Naive thymus-derived CD4-positive, alpha-beta T cell (primary cell): Measurements from ENCODE around the gene CSNK2A1. TPM values are rescaled to one million over a fixed set of nuclear protein-coding genes. Genes with fewer than 3 reads are reported as not detected.

Experiments
- ATAC-seq: fragments of 150-1000 bp; cut with Tn5 transposase; 2 replicates; pipeline ENCODE4 v1.10.0; 2021; ENCODE audit warnings: mild to moderate bottlenecking, moderate library complexity
- CTCF ChIA-PET: fragments of 350-600 bp; sonication (Branson Sonifier 250); formaldehyde crosslinking; loops from one replicate; lab custom pipeline; 2021; ENCODE audit warnings: antibody characterized with exemption; lab: Charles Lee
- POLR2A ChIA-PET: fragments of 350-600 bp; sonication (Branson Sonifier 250); formaldehyde crosslinking; loops from one replicate; lab custom pipeline; 2021; ENCODE audit warnings: antibody characterized with exemption, inconsistent platforms; lab: Charles Lee
- DNase-seq, 9 donors: peaks; one replicate each; pipeline versions ENCODE4 v3.0.0 to v3.0.0-alpha.2; 2020 to 2022; ENCODE audit warnings: mixed read lengths in 1 of 9
- H3K27ac ChIP-seq: one replicate; pipeline ENCODE4 v1.7.0; 2013; ENCODE audit warnings: mild to moderate bottlenecking, low read depth, low read length, moderate library complexity
- H3K27me3 ChIP-seq, 2 donors: one replicate each; pipeline ENCODE4 v1.7.0; 2013; ENCODE audit warnings: low read length in 2 of 2, mild to moderate bottlenecking in 2 of 2, moderate library complexity in 2 of 2; ENCODE audit not compliant: control insufficient read depth in 2 of 2, insufficient read depth in 2 of 2
- H3K36me3 ChIP-seq, 3 experiments: 1 replicate in 2 of 3; 2 replicates in 1 of 3; pipeline ENCODE4 v1.7.0; 2013; ENCODE audit warnings: low read length in 3 of 3, mild to moderate bottlenecking in 3 of 3, moderate library complexity in 1 of 3; ENCODE audit not compliant: insufficient read depth in 3 of 3, control insufficient read depth in 2 of 3
- H3K4me1 ChIP-seq, 2 donors: one replicate each; pipeline ENCODE4 v1.7.0; 2013; ENCODE audit warnings: low read length in 2 of 2, mild to moderate bottlenecking in 2 of 2, moderate library complexity in 1 of 2; ENCODE audit not compliant: control insufficient read depth in 2 of 2, insufficient read depth in 2 of 2
- H3K4me3 ChIP-seq: 2 replicates; pipeline ENCODE4 v1.7.0; 2013; ENCODE audit warnings: mild to moderate bottlenecking, low read length
- H3K9me3 ChIP-seq, 3 experiments: 1 replicate in 2 of 3; 2 replicates in 1 of 3; pipeline ENCODE4 v1.7.0; 2013; ENCODE audit warnings: low read length in 3 of 3; ENCODE audit not compliant: control insufficient read depth in 2 of 3
- H3K27ac Mint-ChIP-seq, 9 donors: one replicate each; pipeline ENCODE4 v1.8.0; 2020 to 2022; ENCODE audit warnings: mixed read lengths in 9 of 9, mild to moderate bottlenecking in 8 of 9, moderate library complexity in 5 of 9, inconsistent platforms in 2 of 9
- H3K27me3 Mint-ChIP-seq, 5 donors: one replicate each; pipeline ENCODE4 v1.8.0; 2021 to 2022; ENCODE audit warnings: mixed read lengths in 5 of 5, mild to moderate bottlenecking in 1 of 5
- H3K36me3 Mint-ChIP-seq, 5 donors: one replicate each; pipeline ENCODE4 v1.8.0; 2020 to 2022; ENCODE audit warnings: mixed read lengths in 5 of 5, mild to moderate bottlenecking in 3 of 5, inconsistent platforms in 1 of 5
- H3K4me1 Mint-ChIP-seq, 7 donors: one replicate each; pipeline ENCODE4 v1.8.0; 2020 to 2022; ENCODE audit warnings: mixed read lengths in 7 of 7, mild to moderate bottlenecking in 3 of 7, inconsistent platforms in 1 of 7
- H3K4me3 Mint-ChIP-seq, 10 donors: one replicate each; pipeline ENCODE4 v1.8.0; 2020 to 2022; ENCODE audit warnings: mild to moderate bottlenecking in 10 of 10, mixed read lengths in 10 of 10, moderate library complexity in 6 of 10, inconsistent platforms in 2 of 10
- H3K9me3 Mint-ChIP-seq, 11 donors: one replicate each; pipeline ENCODE4 v1.8.0; 2020 to 2022; ENCODE audit warnings: mixed read lengths in 11 of 11, mild to moderate bottlenecking in 4 of 11, inconsistent platforms in 1 of 11, moderate library complexity in 1 of 11
- intact Hi-C, 2 donors: fragments of 100-400 bp; cut with micrococcal nuclease; formaldehyde crosslinking; loops; one replicate each; pipeline ENCODE4 v1.15.1; 2023
- polyA plus RNA-seq, 2 donors: library from polyadenylated mRNA; unstranded; fragments of 300-500 nt; fragmentation: Illumina TruSeq; gene quantifications; one replicate each; pipeline ENCODE4 v1.2.3, GENCODE V29; 2021
- total RNA-seq, 6 experiments: library from RNA in 5 of 6; stranded (reverse) in 5 of 6; gene quantifications; 1 replicate in 5 of 6; 2 replicates in 1 of 6; pipeline ENCODE4 v1.2.3 and lab custom pipeline; 2021 to 2026

The CSNK2A1 gene
- total and polyA plus RNA-seq, 7 experiments from 2014 or later, result 47.3 to 117 (median 74.5) TPM

DNA sequence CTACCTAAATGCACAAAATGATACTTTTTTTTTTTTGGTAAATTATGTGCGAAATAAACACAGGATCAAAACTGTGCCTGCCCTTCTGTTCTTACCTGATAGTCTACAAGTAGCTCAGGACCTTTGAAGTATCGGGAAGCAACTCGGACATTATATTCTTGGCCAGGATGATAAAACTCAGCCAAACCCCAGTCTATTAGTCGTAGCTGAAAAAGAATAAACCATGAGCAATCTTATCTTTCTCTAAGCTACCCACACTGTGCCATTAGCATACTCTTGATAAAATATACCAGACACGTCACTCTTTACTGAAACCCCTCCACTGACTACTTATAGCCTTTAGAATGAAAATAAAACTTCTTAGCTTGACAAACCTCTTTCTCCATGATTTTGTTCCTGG, 51.4 kb downstream of the CSNK2A1 start:
- Histone ChIP-seq H3K4me1 (no peaks in the 10 kb centered on the region), H3K27me3 (no peaks in the 10 kb centered on the region), H3K36me3 (peaks cover 20 to 76% (median 23%) of the 10 kb centered on the region in 3 experiments), H3K9me3 (no peaks in the 10 kb centered on the region), H3K4me3 (no peak overlapping the region), H3K27ac (no peak overlapping the region)
- no peak for DNase-seq
- Mint-ChIP-seq H3K4me3 (no peak overlapping the region), H3K27me3 (no peaks in the 10 kb centered on the region), H3K4me1 (no peaks in the 10 kb centered on the region), H3K27ac (peak overlapping the region in 2 of 9 donors; percentile 2 to 50), H3K36me3 (peaks cover 0 to 35% (median 22%) of the 10 kb centered on the region in 5 donors), H3K9me3 (no peaks in the 10 kb centered on the region)
- ChIA-PET POLR2A (no interaction called here), CTCF (no interaction called here)
- intact Hi-C loops, result no loop called here
- no peak for ATAC-seq

DNA sequence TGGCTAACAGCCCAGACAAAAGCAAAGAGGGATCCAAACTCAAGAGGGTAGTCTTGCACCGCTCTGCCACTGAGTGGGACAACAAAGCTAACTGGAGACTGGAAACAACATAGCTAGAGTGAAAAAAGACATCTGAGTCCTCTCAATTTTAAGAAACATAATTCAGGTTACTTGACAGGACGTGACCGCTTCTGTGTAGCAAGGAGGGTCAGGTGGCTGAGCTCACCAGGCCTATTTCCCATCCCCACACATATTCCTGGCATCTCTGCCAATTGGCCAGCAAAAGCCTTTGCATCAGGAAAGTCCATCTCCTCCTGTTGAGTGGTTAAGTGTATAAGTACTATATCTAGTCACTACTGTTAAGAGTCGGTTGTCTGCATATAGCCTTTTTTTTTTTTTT, 55.9 kb downstream of the CSNK2A1 start:
- Histone ChIP-seq H3K9me3 (no peaks in the 10 kb centered on the region), H3K27ac (no peak overlapping the region), H3K4me1 (no peaks in the 10 kb centered on the region), H3K4me3 (no peak overlapping the region), H3K36me3 (peaks cover 13 to 80% (median 13%) of the 10 kb centered on the region in 3 experiments), H3K27me3 (no peaks in the 10 kb centered on the region)
- ChIA-PET POLR2A (no interaction called here), CTCF (no interaction called here)
- Mint-ChIP-seq H3K9me3 (no peaks in the 10 kb centered on the region), H3K27ac (peak overlapping the region in 1 of 9 donors; percentile 26), H3K27me3 (no peaks in the 10 kb centered on the region), H3K4me1 (no peaks in the 10 kb centered on the region), H3K36me3 (peaks cover 0 to 53% (median 24%) of the 10 kb centered on the region in 5 donors), H3K4me3 (no peak overlapping the region)
- ATAC-seq, result no peak
- intact Hi-C loops, result loop anchor here in 1 of 2 donors (10.0 kb wide), 1 partner anchor 167 kb away; the partner anchor contains the start of gene SRXN1
- no peak for DNase-seq

DNA sequence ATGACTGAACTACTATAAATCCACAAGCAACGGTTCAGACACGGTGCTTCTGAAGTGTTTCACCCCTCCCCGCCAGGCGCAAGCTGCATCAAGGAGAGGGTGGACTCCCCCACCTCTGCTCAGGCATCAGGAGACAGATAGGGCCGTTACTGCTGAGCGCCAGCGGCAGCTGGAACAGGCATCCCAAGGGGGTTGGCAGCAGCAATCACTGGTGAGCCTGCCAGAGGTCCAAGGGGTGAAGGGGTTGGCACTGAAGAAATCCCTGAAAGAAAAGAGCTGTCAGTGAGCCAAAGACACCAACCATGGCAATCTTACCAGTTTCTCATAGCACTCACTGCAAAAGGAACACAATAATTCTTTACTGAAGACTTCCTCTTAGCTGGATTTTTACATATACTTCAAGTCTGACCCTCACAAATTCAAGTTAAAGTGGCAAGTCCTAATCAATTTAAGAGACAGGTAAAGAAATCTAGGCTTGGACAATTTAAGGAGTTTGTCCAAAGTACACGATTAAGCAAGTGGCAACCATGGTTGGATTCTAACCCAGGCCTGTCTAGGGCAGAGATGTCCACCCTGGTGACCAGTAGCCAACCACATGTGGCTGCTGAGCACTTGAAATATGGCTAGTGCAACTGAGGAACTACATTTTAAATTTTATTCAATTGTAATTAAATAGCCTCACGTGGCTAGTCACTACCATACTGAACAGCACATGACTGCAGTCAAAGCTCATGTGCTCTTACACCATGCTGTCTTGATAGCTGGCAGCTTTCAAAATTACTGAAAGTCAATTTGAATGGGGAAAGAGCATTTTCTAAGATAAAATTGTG, 59.6 kb downstream of the CSNK2A1 start:
- Mint-ChIP-seq H3K9me3 (no peaks in the 10 kb centered on the region), H3K27me3 (no peaks in the 10 kb centered on the region), H3K4me3 (no peak overlapping the region), H3K27ac (peak overlapping the region in 1 of 9 donors; percentile 25), H3K4me1 (peaks cover 8 to 23% (median 20%) of the 10 kb centered on the region in 7 donors), H3K36me3 (peaks cover 0 to 54% (median 18%) of the 10 kb centered on the region in 5 donors)
- Histone ChIP-seq H3K27ac (no peak overlapping the region), H3K36me3 (peaks cover 8 to 66% (median 10%) of the 10 kb centered on the region in 3 experiments), H3K9me3 (no peaks in the 10 kb centered on the region), H3K4me1 (peaks cover 0 to 6% of the 10 kb centered on the region in 2 donors), H3K27me3 (no peaks in the 10 kb centered on the region), H3K4me3 (no peak overlapping the region)
- DNase-seq, result no peak
- ChIA-PET POLR2A (no interaction called here), CTCF (interaction anchor here (0.7 to 1.1 kb wide), 2 partner anchors 10 to 134 kb away, joined by 3 to 4 read pairs; no protein-coding TSS in a partner anchor)
- no peak for ATAC-seq
- intact Hi-C loops, result loop anchor here in 1 of 2 donors (10.0 kb wide), 1 partner anchor 171 kb away; the partner anchor contains the start of gene SRXN1

DNA sequence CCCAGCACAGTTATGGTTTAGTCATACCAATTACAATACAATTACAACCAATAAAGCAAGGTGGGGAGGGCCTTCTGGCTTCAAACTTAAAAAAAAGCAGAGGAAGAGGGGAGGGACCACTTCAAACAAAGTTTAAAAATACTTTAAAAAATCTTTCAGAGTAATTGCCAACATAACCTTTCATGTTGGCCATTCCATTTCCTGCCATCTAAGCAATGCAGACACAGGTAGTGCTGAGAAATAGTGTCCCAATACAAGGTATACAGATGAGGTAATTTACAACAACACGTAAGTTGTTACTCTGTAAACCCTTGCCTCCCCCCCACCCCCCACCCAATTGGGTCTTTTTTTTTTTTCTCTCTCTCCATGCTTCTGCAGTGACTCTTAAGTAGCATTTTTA, 62.4 kb downstream of the CSNK2A1 start:
- DNase-seq, result peak in 4 of 9 donors; percentile 0 to 19 (median 12)

DNA sequence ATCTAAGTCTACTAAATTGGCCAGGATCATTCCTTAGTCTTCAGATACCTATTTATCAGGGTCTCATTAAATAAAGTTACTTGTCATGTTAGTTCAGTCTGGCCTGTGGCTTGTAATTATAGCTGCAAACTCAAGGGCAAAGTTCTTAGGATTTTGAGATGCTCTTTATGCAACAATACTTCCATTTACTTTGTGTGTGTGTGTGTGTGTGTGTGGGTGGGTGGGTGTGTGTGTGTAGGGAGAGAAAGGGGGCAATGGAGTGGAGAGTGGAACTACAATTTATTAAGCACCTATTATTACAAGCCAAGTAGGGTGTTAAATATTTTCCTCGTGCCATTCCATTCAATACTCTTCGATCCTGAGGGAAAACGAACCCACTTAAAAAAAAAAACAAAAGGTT, 63.5 kb downstream of the CSNK2A1 start:
- Mint-ChIP-seq H3K4me1 (peaks cover 8 to 27% (median 24%) of the 10 kb centered on the region in 7 donors), H3K9me3 (no peaks in the 10 kb centered on the region), H3K4me3 (no peak overlapping the region), H3K27me3 (no peaks in the 10 kb centered on the region), H3K36me3 (peaks cover 0 to 32% (median 10%) of the 10 kb centered on the region in 5 donors), H3K27ac (peak overlapping the region in 1 of 9 donors; percentile 18)
- Histone ChIP-seq H3K4me3 (no peak overlapping the region), H3K4me1 (peaks cover 0 to 6% of the 10 kb centered on the region in 2 donors), H3K36me3 (peaks cover 0 to 26% (median 4%) of the 10 kb centered on the region in 3 experiments), H3K27me3 (no peaks in the 10 kb centered on the region), H3K9me3 (no peaks in the 10 kb centered on the region), H3K27ac (no peak overlapping the region)
- intact Hi-C loops, result loop anchor here in 1 of 2 donors (10.0 kb wide), 1 partner anchor 175 kb away; the partner anchor contains the start of gene SRXN1
- CTCF ChIA-PET, result interaction anchor here (0.7 to 7.3 kb wide), 3 partner anchors 113 to 182 kb away, joined by 3 to 74 read pairs (median 4); no protein-coding TSS in a partner anchor
- ATAC-seq, result no peak
- POLR2A ChIA-PET, result no interaction called here
- DNase-seq, result no peak

More for the DNA sequence above, 62.4 kb downstream of the CSNK2A1 start:
- Histone ChIP-seq H3K27ac (no peak overlapping the region), H3K9me3 (no peaks in the 10 kb centered on the region), H3K4me1 (peaks cover 0 to 6% of the 10 kb centered on the region in 2 donors), H3K27me3 (no peaks in the 10 kb centered on the region), H3K36me3 (peaks cover 0 to 37% (median 4%) of the 10 kb centered on the region in 3 experiments), H3K4me3 (no peak overlapping the region)
- Mint-ChIP-seq H3K4me1 (peaks cover 8 to 27% (median 24%) of the 10 kb centered on the region in 7 donors), H3K4me3 (no peak overlapping the region), H3K36me3 (peaks cover 0 to 41% (median 10%) of the 10 kb centered on the region in 5 donors), H3K9me3 (no peaks in the 10 kb centered on the region), H3K27me3 (no peaks in the 10 kb centered on the region), H3K27ac (peak overlapping the region in 4 of 9 donors; percentile 21 to 62 (median 28))
- CTCF ChIA-PET, result interaction anchor here (7.3 kb wide), 1 partner anchor 127 kb away, joined by 74 read pairs; no protein-coding TSS in a partner anchor
- no peak for ATAC-seq
- POLR2A ChIA-PET, result no interaction called here
- intact Hi-C loops, result loop anchor here in 1 of 2 donors (10.0 kb wide), 1 partner anchor 174 kb away; the partner anchor contains the start of gene SRXN1

DNA sequence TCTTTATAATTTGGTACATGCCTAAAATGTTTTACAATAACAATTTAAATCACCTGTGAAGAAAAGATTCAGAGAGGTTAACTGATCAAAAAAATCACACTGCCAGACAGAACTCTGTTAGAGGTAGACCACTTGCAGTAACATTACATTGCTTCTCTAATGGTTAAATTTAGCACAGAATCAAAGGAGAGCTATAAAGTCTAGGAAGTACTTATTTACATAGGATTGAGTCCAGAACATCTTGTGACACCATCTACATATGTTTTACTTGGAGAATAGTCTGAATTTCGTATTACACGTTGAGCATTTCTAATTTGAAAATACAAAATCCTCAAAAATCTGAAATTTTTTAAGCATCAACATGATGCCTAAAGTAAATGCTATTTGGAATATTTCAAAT, 64.1 kb downstream of the CSNK2A1 start:
- H3K36me3 ChIP-seq, result peaks cover 0 to 26% (median 4%) of the 10 kb centered on the region in 3 experiments
- H3K36me3 Mint-ChIP-seq, result peaks cover 0 to 28% (median 10%) of the 10 kb centered on the region in 5 donors
- ATAC-seq (no peak), DNase-seq (no peak)
- H3K4me1 Mint-ChIP-seq, result peaks cover 8 to 27% (median 24%) of the 10 kb centered on the region in 7 donors
- H3K27ac Mint-ChIP-seq, result peak overlapping the region in 3 of 9 donors; percentile 17 to 47 (median 40)
- H3K9me3 ChIP-seq, result no peaks in the 10 kb centered on the region
- H3K4me1 ChIP-seq, result peaks cover 0 to 6% of the 10 kb centered on the region in 2 donors
- POLR2A ChIA-PET, result interaction anchor here (1.0 to 1.4 kb wide), 2 partner anchors 73 to 125 kb away, joined by 4 to 5 read pairs; no protein-coding TSS in a partner anchor
- no peak overlapping the region for H3K27ac ChIP-seq
- H3K27me3 ChIP-seq, result no peaks in the 10 kb centered on the region
- intact Hi-C loops, result loop anchor here (1.0 to 2.0 kb wide), 8 partner anchors 17 to 125 kb away; partner anchors contain the start of genes TBC1D20 (in 2 of the 2) and RBCK1 (in 1 of the 2)
- no peaks in the 10 kb centered on the region for H3K27me3 Mint-ChIP-seq
- H3K4me3 ChIP-seq, result no peak overlapping the region
- no peak overlapping the region for H3K4me3 Mint-ChIP-seq
- CTCF ChIA-PET, result interaction anchor here (0.7 to 7.3 kb wide), 3 partner anchors 113 to 182 kb away, joined by 3 to 74 read pairs (median 4); no protein-coding TSS in a partner anchor
- no peaks in the 10 kb centered on the region for H3K9me3 Mint-ChIP-seq
